Measurements from ENCODE around the gene MRPL19.

MRPL19 gene

DNA sequence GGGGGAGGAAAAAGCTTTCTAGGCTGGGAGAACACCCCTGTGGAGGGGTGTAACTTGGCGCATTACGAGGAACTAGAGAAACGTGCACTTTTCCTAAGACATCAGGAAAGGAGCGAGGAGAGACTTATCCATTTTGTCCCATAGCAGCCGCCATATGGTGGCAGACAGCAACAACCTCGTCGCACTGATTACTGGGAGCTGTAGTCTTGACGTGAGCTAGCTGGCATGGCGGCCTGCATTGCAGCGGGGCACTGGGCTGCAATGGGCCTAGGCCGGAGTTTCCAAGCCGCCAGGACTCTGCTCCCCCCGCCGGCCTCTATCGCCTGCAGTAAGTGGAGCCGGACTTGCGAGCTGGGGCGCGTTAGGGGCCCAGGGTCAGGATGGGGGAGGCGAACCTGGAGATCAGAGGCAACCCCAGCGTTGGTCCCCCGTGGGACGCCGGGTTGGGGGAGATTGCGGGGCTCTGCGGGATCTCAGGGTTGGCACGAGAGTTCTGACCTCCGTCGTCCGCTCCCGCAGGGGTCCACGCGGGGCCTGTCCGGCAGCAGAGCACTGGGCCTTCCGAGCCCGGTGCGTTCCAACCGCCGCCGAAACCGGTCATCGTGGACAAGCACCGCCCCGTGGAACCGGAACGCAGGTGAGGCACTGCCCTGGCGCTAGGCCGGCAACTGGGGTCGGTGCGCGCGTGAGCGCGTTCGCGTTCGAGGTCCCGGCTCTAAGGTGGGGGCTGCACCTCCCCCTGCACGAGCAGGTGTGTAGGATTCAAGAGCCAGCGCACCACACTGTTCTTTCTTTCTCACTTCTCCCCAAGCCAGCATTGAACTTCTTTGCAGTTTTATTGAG lies at the start of gene MRPL19:
Gene MRPL19 (plus strand): TSS at position 201 of the 843 bp plus-strand sequence. CDS start 25 bp downstream, at position 226.
- peak; percentile 52 for DNase-seq (ENCODE audit: low read depth, low spot score)

DNA sequence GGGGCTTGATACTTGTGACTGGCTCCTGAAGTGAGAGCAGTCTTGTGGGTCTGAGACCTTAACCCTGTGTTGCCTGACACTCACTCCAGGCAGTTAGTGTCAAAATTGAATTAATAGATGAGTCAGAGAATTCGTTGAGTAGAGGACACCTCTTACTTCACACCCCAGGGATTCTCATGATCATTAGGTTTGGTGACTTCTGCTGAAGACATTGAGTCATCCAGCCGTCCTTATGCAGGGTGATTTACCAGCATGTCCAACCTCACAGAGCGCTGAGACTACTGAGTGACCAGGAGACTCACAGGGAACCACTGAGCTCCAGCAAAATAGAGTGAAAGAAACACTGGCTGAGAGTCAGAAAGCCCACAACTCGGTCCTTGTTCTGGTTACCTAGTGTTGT lies 49.8 kb upstream of the MRPL19 start:
- DNase-seq (ENCODE audit: low read depth, low spot score), result no peak

DNA sequence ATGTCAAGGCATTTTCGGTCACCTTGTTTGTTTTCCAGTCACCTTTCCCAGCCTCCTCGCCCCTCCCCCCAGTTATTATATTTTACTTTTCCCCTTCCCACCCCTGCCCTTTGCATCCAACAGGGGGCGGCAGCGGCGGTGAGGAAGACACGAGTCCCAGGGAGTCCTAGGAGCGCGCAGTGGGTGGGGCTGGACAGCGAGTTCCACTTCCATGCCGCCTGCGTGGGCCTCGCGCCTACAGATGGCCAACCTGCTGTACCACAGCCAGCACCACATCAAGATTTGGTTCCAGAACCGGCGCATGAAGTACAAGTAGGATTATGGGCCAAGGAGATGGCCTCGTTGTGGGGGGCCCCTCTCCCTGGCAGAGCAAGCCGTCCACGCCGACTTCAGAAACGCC lies 48.6 kb upstream of the MRPL19 start:
- no peak for DNase-seq (ENCODE audit: low read depth, low spot score)

DNA sequence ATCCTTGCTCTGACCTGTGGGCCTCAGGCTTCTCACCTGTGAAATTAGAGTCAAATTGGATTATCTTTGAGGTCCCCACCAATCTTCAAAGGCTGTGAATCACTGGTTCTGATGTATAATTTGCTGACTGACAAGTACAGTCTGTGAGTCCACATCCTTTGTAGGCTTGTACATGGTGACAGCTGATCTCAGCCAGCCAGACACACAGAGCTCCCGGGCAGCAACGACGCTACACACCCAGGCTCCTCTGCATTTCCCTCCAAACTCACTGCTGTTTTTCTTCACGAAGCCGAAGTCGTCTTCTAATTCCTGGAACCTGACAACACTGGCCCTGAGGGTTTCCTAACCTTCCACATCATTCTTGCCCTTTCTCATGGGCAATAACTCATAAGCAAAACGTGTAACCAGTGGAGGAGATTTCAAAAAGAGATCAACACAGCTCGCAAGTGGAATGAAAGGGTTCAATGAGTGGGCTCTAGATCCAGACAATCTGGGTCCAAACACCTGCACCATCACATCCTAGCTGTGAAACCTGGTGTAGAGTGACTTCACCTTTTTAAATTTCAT lies 47.9 kb upstream of the MRPL19 start:
- no peak for DNase-seq (ENCODE audit: low read depth, low spot score)

DNA sequence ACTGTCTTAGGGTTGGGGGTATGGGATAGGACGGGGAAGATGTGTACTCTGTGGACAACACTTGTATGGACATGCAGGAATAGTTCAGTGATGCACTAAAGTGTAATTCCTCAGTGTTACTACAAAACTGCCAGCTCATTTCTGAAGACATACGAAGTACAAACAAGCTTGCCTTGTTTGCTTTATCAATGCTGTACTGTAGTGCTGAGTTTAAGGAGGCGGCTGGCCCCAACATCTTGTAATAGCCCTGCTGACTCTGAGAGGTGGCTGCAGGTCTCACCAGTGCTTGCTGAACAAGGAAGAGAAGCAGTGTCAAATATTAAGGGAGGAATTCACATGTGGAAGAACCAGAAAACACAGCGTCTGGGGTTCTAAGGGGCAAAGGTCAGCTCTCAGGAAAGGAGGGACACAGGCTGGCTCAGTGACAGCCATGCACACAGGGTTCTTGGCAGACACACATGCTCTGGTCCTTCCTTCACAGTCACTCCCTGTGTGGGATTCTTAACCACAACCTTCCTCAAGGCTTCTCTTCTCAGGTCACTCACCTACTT lies 46.0 kb upstream of the MRPL19 start:
- DNase-seq (ENCODE audit: low read depth, low spot score), result no peak

DNA sequence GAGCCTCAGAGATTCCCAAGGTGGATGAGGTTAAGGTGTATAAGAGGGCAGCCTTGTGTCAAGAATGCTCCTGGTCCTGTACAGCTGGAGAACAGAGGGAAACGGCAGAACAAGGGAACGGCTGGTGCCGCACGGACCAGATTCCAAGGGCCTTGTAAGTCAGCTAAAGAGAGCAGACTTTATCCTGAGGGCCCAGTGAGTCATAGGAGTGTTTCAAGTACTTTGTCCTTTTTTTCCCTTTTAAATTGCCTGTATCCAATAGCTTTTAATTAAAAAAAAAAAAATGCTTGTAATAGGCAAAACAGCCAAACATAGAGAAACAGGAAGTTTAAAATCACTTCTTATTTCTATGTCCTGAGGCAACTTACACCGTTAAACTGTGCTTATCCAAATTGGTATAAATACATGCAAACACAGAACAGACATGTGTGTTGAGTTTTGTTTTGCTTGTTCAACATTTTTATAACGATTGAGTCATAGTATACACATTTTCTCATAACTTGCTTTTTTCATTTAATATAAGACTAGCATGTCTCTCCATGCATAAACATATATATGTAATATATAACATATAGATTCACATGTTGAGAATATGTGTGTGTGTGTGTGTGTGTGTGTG lies 43.8 kb upstream of the MRPL19 start:
- DNase-seq (ENCODE audit: low read depth, low spot score), result no peak

DNA sequence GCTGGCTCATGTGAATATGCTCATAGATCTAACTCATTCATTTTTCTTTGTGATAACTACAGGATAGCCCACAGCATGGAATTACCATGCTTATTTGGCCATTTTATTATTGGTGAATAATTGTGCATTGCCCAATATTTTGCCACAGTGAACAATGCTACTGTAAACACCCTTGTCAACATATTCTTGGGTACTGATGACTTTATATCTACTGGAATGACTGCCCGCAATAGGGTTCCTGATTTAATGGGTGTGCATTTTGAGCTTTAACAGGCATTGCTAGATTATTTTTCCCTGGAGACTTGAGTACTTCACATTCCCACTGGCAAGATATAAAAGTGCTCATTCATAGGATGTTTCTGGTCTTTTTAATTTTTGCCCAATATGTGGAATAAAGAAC lies 43.1 kb upstream of the MRPL19 start:
- no peak for DNase-seq (ENCODE audit: low read depth, low spot score)

DNA sequence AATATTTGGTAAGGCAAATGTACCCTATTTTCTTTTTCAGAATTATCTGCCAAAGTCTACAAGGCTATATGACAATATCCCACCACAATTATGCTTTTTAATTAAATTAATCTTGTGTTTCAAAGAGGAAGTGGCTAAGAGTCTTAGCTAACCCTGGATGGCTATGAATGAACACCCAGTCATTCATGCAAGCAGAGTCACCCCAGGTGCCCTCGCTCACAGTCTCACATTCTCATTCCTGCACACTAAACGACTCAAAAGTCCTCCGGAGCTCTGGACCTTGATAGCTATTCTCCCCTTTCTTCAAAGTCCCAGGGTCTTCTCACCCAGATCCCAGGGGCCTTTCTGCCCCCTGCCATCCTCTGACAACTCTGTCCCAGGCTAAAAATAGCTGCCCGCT lies 42.1 kb upstream of the MRPL19 start:
- DNase-seq (ENCODE audit: low read depth, low spot score), result no peak

DNA sequence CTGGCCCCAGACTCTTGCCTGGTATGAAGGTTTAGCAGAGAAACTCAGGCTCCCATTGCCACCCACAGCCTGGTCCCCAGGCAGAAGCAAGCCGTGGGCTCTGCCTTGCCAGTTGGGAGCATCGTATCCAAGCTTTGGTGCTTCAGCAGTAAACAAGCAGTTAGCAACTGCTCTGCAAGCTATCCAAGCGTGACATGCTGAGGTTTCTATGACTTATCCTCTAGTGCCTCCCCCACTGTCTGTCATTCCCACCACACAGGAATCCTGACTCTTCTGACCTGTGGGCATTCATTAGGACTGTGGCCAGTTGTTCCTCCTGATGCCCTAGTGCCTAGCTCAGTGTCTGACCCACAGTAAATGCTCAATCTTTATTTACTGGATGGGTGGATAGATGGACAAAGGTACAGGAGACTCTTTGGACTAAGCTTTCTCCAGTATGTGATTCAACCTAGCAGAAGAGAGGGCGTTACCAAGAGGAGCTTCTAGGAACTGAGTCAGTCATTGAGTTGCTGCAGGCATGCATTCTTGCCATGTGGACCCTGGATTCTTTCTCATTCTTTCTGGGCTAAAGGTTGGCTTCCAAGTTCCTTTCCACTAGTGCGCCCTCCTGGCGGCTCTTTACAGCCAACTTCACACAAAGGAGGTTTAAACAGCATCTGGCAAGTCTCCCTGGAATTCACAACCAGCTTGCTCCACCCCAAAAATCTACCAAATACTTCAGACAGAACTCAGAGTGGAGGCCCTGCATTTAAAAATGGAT lies 40.6 kb upstream of the MRPL19 start:
- no peak for DNase-seq (ENCODE audit: low read depth, low spot score)

DNA sequence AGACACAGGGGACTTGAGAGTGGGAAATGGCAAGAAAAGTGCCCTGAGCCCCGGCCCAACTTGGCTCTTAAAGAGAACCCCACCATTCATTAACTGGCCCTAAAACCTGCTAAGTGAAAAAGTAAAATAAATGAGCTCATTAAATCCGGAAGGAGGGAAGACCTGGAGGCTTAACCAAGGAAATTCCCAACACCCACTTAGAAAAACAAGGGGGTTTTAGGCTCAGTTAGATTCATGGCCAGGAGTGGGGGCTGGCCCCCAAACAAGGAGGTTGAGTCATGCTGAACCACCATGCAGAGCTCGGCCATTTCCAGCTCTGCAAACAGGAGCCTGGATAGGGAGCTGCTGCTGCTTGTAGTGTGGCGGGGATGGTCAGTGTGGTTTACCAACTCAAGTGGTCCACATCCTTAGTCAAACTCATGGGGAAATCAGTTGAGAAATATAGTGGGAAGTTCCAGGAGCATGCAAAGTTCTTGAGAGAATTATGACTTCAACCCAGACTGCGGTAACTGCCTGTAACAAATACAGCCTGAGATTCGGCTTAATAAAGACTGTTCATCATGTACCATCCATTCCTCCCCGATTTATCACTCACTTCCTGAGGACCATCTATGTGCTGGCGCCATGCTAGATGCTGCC lies 39.7 kb upstream of the MRPL19 start:
- DNase-seq (ENCODE audit: low read depth, low spot score), result no peak

DNA sequence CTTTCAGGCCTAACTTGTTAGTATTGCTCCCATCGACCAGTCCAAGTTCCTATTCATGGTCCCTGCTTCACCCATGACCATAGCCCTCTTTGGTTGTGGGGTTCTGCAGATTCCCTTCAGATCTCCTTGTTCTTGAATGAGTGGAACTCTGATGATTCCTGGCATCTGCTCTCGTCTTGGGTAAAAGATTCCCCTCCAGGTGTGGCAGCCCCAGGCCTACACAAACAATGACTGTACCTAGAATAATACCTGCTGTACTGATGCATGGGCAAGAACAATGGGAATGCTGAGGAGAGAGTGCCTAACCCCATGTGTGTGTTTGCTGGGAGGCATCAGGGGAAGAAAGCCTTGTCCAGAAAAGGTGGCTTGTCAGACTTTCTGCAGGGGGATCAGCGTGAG lies 39.2 kb upstream of the MRPL19 start:
- DNase-seq (ENCODE audit: low read depth, low spot score), result no peak

DNA sequence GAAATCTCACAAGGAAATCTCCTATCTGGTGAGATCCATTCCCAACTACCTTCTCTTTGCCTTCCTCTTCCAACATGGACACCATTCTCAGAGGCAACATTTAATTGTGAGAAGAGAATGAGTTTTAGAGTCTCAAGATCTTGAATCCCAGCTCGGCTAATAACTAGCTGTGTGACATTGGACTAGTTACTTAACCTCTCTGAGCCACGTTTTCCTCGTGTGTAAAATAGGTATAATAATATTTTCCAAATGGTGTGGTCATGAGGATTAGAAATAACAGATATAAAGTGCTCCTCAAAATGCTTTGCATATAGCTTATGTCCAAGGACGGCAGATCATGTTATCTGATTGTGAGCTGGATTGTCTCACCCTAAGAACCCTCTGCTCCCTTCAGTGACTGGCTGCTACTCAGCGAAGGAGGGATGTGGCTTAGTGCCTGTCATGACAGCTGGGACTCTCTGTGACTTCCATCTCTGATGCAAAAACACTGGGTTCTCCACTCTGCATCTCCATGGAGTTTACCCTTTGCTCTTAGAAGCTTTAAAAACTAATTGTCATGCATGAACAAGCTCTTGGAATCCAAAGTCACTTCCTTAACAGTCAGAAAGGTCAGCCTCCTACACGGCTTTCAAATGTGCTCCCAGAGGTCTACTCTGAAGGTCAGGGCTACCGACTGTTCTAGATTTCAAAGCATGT lies 38.4 kb upstream of the MRPL19 start:
- no peak for DNase-seq (ENCODE audit: low read depth, low spot score)

DNA sequence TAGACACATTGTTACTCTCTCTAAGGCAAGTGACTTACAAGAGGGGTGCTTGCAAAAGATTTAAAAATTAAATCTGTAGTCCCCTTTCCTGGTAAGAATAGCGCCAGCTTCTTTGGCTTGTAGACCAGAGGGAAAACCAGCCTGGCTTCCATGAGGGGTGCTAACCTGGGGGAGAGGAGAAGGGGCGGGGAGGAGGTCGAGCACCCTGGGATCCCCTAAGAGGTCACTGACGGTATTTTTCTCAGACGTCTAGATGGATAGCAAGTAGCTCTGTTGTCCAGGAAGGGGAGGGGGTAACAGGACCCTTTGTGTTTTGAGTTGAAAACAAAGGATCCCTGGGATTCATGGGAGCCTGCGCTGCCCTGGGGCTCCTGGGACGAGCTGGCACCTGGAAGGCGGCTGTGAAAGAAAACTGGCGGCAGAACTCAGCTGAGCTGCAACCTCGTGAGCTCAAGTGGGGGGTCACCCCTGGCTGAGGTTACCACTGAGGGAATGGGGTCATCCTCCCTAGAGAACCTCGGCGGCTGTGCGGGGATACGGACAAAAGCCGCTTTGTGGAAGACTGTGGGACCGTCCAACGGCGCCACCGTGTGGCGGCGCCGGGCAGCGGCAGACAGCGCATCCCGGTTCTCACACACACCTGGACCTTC lies 37.8 kb upstream of the MRPL19 start:
- peak; percentile 5 for DNase-seq (ENCODE audit: low read depth, low spot score)

DNA sequence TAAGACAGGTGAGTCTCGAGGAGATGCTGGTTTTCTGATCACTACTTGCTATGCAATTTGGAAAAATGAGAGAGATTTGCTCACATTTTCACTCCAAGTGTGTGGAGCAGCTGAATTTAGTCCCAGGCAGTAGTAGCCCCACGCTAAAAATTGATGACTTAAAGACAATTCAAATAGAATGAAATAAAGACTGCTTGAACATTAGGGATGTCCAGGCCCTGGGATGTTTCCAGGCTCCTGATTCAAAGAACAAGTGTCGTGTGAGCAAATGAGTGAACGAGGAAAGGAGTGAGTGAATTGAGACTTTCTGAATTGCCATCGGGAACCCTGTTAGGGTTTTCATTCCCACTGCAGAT lies 37.3 kb upstream of the MRPL19 start:
- no peak for DNase-seq (ENCODE audit: low read depth, low spot score)

DNA sequence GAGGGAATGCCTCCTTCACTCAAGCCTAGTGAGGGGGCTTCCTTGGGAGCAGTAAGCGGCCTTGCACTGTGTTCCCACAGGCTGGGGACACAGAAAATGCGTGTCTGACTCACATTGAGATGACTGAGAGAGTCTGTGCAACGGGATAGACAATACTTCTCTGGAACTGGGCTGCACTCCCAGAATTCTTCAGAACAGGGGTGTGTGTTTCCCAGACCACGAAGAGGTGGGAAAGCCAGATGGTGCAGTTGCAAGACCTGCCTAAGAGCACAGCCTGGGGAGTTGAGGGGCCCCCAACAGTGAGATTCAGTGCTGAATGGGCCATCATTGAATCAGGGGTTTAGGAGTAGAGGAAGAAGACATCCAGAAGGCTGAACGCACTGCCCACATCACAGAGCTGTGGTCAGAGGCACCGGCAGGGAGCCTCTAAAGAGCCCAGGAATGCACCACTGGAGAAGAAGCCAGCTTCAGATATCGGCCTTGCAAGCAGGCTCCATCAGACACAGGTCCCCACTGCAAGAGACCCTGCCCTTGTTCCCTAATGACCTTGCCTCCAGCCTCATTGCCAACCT lies 36.6 kb upstream of the MRPL19 start:
- DNase-seq (ENCODE audit: low read depth, low spot score), result no peak

DNA sequence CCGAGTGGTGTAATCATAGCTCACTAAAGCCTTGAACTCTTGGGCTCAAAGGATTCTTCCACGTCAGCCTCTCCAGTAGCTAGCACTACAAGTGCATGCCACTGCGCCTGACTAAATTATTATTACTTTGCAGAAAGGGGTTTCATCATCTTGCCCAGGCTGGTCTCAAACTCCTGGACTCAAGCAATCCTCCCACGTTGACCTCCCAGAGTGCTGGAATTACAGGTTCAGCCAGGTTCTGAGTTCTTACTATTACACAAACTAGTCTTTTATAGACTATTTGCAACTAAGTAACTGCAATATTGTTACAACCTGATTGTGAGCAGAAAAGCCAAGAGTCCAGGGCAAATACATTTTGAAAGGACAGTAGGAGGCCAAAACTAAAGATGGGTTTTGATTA lies 35.9 kb upstream of the MRPL19 start:
- DNase-seq (ENCODE audit: low read depth, low spot score), result no peak

DNA sequence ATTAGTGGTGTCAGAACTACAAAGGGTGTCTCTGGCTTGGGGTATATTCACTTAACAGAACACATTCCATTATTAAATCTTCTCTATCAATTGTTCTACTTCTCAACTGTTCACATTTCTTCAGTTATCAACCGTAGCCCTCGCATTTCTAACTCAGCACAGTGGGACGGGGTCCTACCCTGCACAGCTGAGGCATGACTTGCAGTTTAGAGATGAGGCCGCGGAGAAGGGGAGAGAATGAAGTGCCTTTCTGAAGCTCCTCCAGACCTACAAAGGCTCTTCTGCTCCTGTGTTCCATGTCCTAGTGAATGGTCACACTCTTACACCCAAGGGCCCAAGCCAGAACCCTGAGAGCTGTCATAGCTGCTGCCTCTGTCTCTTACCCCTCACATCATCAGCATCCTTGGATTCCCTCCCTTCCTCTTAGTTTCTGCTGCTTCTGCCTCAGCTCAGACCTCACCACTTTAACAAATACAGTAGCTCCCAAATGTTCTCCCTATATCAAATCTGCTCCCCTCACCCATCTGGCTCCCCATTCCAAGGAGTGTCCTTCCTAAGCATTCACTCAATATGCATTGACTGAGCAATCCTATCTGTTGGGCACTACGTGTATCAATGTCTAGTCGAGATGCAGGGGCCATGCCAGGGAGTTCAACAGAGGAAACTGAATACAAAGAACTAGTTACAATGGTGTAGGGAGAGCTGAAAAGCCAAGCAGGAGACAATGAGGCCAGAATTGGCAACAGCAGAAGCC lies 34.3 kb upstream of the MRPL19 start:
- DNase-seq (ENCODE audit: low read depth, low spot score), result no peak

DNA sequence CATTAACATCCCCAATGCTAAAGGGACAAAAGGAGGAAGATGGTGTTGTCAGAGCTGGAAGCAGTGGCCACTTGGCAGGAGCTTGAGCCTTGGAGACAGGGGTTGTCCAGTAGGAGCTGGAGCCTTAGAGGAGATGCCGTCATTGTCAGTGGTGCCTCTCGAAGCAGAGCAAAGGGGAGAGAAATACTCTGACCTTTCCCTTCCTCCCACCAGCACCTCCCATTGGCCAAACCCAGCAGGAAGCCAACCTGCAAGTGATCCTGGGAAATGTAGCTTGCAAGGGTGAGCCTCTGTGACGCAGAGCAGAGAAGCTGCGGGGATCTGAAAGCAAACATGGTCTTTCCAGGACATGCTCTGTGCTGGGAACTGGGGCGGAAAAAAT lies 33.7 kb upstream of the MRPL19 start:
- no peak for DNase-seq (ENCODE audit: low read depth, low spot score)

DNA sequence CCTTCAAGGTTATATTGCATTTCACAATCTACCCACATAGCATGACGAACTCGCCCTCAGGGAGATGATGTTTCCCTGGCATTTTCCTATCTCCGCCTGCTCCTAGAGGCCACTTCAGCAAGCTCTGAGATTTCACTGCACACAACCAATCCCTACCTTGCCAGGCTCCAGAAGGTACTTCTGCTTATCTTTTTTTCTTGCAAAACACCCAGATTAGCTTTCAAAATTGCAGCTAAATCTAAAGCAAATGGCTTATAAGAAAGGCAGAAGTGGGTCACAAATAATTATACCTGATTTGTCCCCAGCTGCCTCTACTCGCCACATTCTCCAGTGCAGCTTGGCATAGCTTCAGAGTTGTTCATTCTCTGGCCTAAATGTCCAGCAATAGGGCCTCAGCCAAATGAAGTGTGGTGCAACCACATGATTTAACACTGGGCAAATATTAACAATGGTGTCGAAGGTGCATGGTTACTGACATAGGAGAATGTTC lies 32.4 kb upstream of the MRPL19 start:
- no peak for DNase-seq (ENCODE audit: low read depth, low spot score)

Data from activated CD4-positive, CD25-positive, alpha-beta regulatory T cell treated with anti-CD3 and anti-CD28 coated beads, Interleukin-2, amount 50 U/mL, for 16 hours (primary cell).